ENCODE data around the gene NOXA1.
"Not testable (repeated sequence)": the region's sequence is repeated elsewhere in the genome, so short reads cannot be mapped to it uniquely, and the experiment has no call there.

Gene NOXA1

DNA sequence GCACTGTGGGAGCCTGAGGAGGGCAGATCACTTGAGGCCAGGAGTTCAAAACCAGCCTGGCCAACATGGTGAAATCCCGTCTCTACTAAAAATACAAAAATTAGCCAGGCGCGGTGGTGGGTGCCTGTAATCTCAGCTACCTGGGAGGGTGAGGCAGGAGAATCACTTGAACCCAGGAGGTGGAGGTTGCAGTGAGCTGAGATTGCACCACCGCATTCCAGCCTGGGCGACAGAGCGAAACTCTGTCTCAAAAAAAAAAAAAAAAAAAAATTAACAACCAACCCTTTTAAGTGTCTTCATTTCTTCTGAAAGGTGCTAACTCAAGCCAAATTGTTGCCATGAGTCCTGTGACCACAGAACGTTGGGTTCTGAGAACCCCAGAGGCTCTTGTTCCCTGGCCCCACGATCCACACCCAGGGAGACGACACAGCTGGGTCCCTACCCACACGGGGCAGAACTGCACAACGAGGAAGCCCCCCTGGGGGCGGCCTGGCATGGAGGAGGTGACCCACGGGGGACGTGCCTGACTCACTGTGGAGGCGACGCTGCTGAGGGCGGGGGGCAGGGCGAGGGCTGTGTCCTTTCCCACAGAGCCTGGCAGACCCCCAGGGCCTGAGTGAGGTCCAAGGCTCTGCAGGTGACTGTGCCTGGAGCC, 12.8 kb upstream of the NOXA1 start:
- not testable (repeated sequence) for H3K36me3 ChIP-seq (ENCODE audit: control insufficient read depth in 1 of 2, insufficient read depth in 2 of 2, low read length in 2 of 2); H3K27ac ChIP-seq (ENCODE audit: low read length); H3K9me3 ChIP-seq (ENCODE audit: control insufficient read depth in 1 of 2, low read length in 2 of 2); H3K4me3 ChIP-seq (ENCODE audit: low read depth in 1 of 2, low read length in 2 of 2); H3K27me3 ChIP-seq (ENCODE audit: low read depth, low read length)
- H3K4me1 ChIP-seq (ENCODE audit: control insufficient read depth in 1 of 2, insufficient read depth in 2 of 2, low read length in 2 of 2): peaks cover 3 to 10% of the 10 kb centered on the region in 2 donors

DNA sequence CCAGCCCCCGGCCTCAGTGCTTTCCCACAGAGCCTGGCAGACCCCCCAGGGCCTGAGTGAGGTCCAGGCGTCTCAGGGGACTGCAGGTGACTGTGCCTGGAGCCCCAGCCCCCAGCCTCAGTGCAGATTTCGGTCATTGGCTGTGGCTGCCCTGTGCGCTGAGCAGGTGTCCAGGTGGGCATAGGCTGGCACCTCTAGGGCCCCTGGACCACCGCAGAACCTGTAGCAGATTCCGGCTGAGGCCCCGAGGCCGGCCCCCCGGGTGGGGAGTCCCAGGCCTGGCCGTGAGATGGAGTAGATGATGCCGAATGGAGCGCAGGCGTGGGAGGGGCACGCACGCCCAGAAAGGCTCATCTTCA, 12.3 kb upstream of the NOXA1 start:
- Histone ChIP-seq H3K4me3 (ENCODE audit: low read depth in 1 of 2, low read length in 2 of 2) (no peak overlapping the region), H3K27ac (ENCODE audit: low read length) (no peak overlapping the region), H3K9me3 (ENCODE audit: control insufficient read depth in 1 of 2, low read length in 2 of 2) (no peaks in the 10 kb centered on the region)

DNA sequence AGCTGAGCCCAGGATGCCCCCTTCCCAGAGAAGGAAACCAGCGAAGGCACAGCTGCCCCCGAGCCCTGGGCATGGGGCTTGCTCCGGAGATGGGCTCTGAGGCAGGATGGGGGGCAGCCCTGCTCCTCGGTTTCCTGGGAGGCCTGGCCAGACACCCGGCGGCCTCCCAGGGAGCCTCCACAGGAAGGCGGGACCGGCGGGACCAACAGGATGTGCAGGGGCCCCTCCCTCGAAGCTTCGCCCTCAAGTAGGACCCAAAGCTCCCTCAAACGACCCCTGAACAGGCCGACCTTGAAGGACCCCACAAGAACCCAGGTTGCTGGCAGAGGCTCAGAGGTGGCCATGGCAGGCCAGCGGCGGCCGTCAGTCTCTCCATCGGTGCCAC, 11.9 kb upstream of the NOXA1 start:
- Histone ChIP-seq H3K9me3 (ENCODE audit: control insufficient read depth in 1 of 2, low read length in 2 of 2) (no peaks in the 10 kb centered on the region), H3K36me3 (ENCODE audit: control insufficient read depth in 1 of 2, insufficient read depth in 2 of 2, low read length in 2 of 2) (no peaks in the 10 kb centered on the region), H3K27me3 (ENCODE audit: low read depth, low read length) (no peaks in the 10 kb centered on the region), H3K27ac (ENCODE audit: low read length) (no peak overlapping the region), H3K4me1 (ENCODE audit: control insufficient read depth in 1 of 2, insufficient read depth in 2 of 2, low read length in 2 of 2) (peaks cover 3 to 10% of the 10 kb centered on the region in 2 donors), H3K4me3 (ENCODE audit: low read depth in 1 of 2, low read length in 2 of 2) (no peak overlapping the region)

More for the DNA sequence above, 12.3 kb upstream of the NOXA1 start:
- Histone ChIP-seq H3K4me1 (ENCODE audit: control insufficient read depth in 1 of 2, insufficient read depth in 2 of 2, low read length in 2 of 2) (peaks cover 3 to 10% of the 10 kb centered on the region in 2 donors), H3K27me3 (ENCODE audit: low read depth, low read length) (no peaks in the 10 kb centered on the region), H3K36me3 (ENCODE audit: control insufficient read depth in 1 of 2, insufficient read depth in 2 of 2, low read length in 2 of 2) (no peaks in the 10 kb centered on the region)

DNA sequence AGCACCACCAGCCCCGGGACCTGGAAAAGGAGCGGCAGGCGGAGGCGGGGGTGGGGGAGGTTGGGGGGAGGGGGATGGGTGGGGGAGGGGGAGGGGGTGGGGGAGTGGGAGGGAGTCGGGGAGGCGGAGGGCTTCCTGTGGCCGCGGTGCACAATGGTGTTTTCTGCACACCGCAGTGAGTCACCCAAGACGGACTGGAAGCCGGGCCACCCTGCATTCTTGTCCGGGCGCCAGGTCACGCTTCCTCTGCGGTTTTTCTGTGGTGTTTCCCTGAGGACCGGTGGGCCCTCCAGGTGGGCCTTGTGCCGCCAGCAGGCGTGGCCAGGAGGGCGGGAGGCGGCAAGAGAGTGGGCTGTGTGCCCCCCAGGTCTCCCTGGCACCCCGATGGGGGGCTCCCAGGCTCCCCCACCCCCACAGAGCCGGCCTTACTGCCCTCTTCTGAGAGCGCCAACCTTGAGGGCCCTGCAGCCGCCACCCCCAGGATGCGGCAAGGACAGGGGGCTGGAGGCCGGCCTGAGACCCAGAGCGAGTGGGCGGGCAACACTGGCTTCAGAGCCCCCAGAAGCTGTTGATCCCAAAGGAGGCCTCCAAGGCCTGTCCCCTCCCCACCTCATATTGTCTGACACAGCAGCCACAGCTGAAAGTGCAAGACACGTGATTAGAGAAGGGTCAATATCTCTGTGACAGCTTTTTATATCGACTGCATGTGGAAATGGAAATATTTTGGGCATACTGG, 11.4 kb upstream of the NOXA1 start:
- no peak overlapping the region for H3K4me3 ChIP-seq (ENCODE audit: low read depth in 1 of 2, low read length in 2 of 2)
- H3K27ac ChIP-seq (ENCODE audit: low read length): no peak overlapping the region
- H3K36me3 ChIP-seq (ENCODE audit: control insufficient read depth in 1 of 2, insufficient read depth in 2 of 2, low read length in 2 of 2): no peaks in the 10 kb centered on the region
- peaks cover 3 to 7% of the 10 kb centered on the region in 2 donors for H3K4me1 ChIP-seq (ENCODE audit: control insufficient read depth in 1 of 2, insufficient read depth in 2 of 2, low read length in 2 of 2)
- H3K27me3 ChIP-seq (ENCODE audit: low read depth, low read length): no peaks in the 10 kb centered on the region
- no peaks in the 10 kb centered on the region for H3K9me3 ChIP-seq (ENCODE audit: control insufficient read depth in 1 of 2, low read length in 2 of 2)

DNA sequence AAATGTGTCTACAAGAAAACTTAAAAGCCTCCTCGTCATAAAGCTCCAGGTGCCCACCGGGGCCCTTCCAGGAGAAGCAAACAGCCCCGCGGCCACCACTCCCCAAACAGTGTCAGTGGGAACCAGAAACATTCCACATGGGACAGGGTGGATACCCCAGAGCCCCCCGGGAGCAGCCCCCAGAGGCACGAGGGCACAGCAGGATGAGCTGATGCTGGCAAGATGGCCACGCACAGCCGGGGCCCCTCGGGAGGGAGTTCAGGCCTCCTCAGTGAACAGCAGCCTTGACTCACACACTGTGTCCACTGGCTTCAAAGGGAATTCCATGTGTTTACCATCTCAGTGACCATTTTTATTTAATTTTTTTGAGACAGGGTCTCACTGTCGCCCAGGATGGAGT, 10.8 kb upstream of the NOXA1 start:
- Histone ChIP-seq H3K9me3 (ENCODE audit: control insufficient read depth in 1 of 2, low read length in 2 of 2) (no peaks in the 10 kb centered on the region), H3K4me1 (ENCODE audit: control insufficient read depth in 1 of 2, insufficient read depth in 2 of 2, low read length in 2 of 2) (peaks cover 2 to 3% of the 10 kb centered on the region in 2 donors), H3K27ac (ENCODE audit: low read length) (no peak overlapping the region), H3K4me3 (ENCODE audit: low read depth in 1 of 2, low read length in 2 of 2) (no peak overlapping the region), H3K27me3 (ENCODE audit: low read depth, low read length) (no peaks in the 10 kb centered on the region), H3K36me3 (ENCODE audit: control insufficient read depth in 1 of 2, insufficient read depth in 2 of 2, low read length in 2 of 2) (no peaks in the 10 kb centered on the region)

GRCh38 chr9:137415451-137415850, 7.7 kb upstream of the NOXA1 start:
- H3K4me3 ChIP-seq (ENCODE audit: low read depth in 1 of 2, low read length in 2 of 2): no peak overlapping the region
- H3K9me3 ChIP-seq (ENCODE audit: control insufficient read depth in 1 of 2, low read length in 2 of 2): no peaks in the 10 kb centered on the region
- H3K4me1 ChIP-seq (ENCODE audit: control insufficient read depth in 1 of 2, insufficient read depth in 2 of 2, low read length in 2 of 2): peaks cover 0 to 3% of the 10 kb centered on the region in 2 donors
- H3K27me3 ChIP-seq (ENCODE audit: low read depth, low read length): no peaks in the 10 kb centered on the region
- H3K36me3 ChIP-seq (ENCODE audit: control insufficient read depth in 1 of 2, insufficient read depth in 2 of 2, low read length in 2 of 2): no peaks in the 10 kb centered on the region
- no peak overlapping the region for H3K27ac ChIP-seq (ENCODE audit: low read length)

GRCh38 chr9:137416006-137416562, 7.1 kb upstream of the NOXA1 start:
- no peaks in the 10 kb centered on the region for H3K36me3 ChIP-seq (ENCODE audit: control insufficient read depth in 1 of 2, insufficient read depth in 2 of 2, low read length in 2 of 2)
- peaks cover 0 to 3% of the 10 kb centered on the region in 2 donors for H3K4me1 ChIP-seq (ENCODE audit: control insufficient read depth in 1 of 2, insufficient read depth in 2 of 2, low read length in 2 of 2)
- H3K27me3 ChIP-seq (ENCODE audit: low read depth, low read length): no peaks in the 10 kb centered on the region
- H3K27ac ChIP-seq (ENCODE audit: low read length): no peak overlapping the region
- H3K9me3 ChIP-seq (ENCODE audit: control insufficient read depth in 1 of 2, low read length in 2 of 2): no peaks in the 10 kb centered on the region
- H3K4me3 ChIP-seq (ENCODE audit: low read depth in 1 of 2, low read length in 2 of 2): no peak overlapping the region

DNA sequence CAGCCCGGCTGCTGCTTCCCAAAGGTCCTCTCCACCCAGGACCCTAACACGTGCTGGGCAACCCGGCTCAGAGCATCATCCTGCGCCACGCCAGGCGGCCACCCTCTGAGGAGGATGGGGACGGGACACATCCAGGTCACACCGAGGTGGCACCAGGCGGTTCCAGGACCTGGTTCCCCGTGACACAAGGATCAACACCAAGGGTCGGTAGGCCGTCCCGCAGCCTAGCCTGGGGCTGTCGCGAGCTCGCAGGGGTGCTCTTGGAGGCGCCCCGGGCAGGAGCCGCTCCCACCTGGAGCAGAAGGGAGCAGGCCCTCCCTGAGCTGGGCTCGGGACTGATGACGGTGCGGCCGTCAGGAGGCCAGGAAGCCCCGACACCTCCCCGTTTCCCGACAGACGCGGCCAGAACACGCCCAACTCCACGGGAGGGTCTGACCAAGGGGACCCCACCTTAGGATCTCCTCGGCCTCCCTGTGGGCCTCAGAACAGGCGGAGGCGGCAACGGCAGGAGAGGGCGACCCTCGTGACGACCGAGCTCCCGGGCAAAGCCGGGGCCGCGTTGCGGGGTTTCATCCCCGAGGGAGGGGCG, 6.5 kb upstream of the NOXA1 start:
- peak overlapping the region in 1 of 2 donors; percentile 32 for H3K4me3 ChIP-seq (ENCODE audit: low read depth in 1 of 2, low read length in 2 of 2)
- H3K27ac ChIP-seq (ENCODE audit: low read length): no peak overlapping the region

DNA sequence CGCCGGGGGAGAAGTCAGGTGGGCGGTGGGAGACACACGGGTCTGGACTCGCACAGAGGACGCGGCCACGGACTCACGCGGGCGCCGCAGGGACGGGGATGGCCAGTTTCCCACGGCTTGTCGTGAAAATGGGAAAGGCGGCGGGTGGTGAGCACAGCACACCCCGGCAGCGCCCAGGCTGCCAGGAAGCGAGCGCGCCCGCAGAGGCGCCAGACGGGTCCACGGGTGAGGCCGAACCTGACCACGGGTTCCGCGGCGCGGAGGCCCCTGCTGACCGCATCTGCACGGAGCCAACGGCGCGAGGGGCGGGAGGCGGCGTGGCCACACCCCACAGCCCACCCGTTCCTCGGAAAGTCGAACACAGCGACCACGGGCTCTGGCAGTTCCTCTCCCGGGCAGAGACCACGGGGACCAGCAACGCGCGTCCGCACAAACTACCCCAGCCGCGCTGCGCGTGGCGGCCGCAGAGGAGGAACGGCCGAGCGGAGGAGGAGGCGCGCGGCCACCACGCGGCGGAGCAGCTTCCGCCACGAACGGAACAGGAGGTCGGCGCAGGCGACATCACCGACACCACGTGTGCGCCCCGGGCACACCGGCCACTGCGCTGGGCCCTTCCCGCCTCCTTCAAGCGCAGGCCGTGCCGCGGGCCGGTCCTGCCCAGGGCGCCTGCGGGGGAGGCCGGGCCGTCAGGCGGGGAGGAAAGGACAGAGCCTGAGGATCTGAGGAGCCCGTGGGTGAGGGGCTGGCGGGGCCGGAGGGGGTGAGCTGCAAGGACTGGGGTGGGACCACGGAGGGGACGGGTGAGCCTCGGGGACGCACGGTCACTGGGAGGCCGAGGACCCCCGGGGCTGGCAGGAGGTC, 5.8 kb upstream of the NOXA1 start:
- Histone ChIP-seq H3K9me3 (ENCODE audit: control insufficient read depth in 1 of 2, low read length in 2 of 2) (no peaks in the 10 kb centered on the region), H3K4me1 (ENCODE audit: control insufficient read depth in 1 of 2, insufficient read depth in 2 of 2, low read length in 2 of 2) (peaks cover 3 to 10% of the 10 kb centered on the region in 2 donors), H3K27ac (ENCODE audit: low read length) (no peak overlapping the region), H3K36me3 (ENCODE audit: control insufficient read depth in 1 of 2, insufficient read depth in 2 of 2, low read length in 2 of 2) (no peaks in the 10 kb centered on the region), H3K27me3 (ENCODE audit: low read depth, low read length) (no peaks in the 10 kb centered on the region), H3K4me3 (ENCODE audit: low read depth in 1 of 2, low read length in 2 of 2) (peak overlapping the region in 1 of 2 donors; percentile 32)

More for the DNA sequence above, 6.5 kb upstream of the NOXA1 start:
- Histone ChIP-seq H3K27me3 (ENCODE audit: low read depth, low read length) (no peaks in the 10 kb centered on the region), H3K36me3 (ENCODE audit: control insufficient read depth in 1 of 2, insufficient read depth in 2 of 2, low read length in 2 of 2) (no peaks in the 10 kb centered on the region), H3K4me1 (ENCODE audit: control insufficient read depth in 1 of 2, insufficient read depth in 2 of 2, low read length in 2 of 2) (peaks cover 3% of the 10 kb centered on the region in 2 donors), H3K9me3 (ENCODE audit: control insufficient read depth in 1 of 2, low read length in 2 of 2) (no peaks in the 10 kb centered on the region)

GRCh38 chr9:137421838-137422603, 1.2 kb upstream of the NOXA1 start:
- no peaks in the 10 kb centered on the region for H3K9me3 ChIP-seq (ENCODE audit: control insufficient read depth in 1 of 2, low read length in 2 of 2)
- peak overlapping the region; percentile 35 for H3K27ac ChIP-seq (ENCODE audit: low read length)
- peak overlapping the region; percentile 70 to 89 for H3K4me3 ChIP-seq (ENCODE audit: low read depth in 1 of 2, low read length in 2 of 2)
- peaks cover 0 to 21% of the 10 kb centered on the region in 2 donors for H3K4me1 ChIP-seq (ENCODE audit: control insufficient read depth in 1 of 2, insufficient read depth in 2 of 2, low read length in 2 of 2)
- no peaks in the 10 kb centered on the region for H3K27me3 ChIP-seq (ENCODE audit: low read depth, low read length)
- H3K36me3 ChIP-seq (ENCODE audit: control insufficient read depth in 1 of 2, insufficient read depth in 2 of 2, low read length in 2 of 2): no peaks in the 10 kb centered on the region
